ENCODE results near the gene TRPM3.

TRPM3 gene

DNA sequence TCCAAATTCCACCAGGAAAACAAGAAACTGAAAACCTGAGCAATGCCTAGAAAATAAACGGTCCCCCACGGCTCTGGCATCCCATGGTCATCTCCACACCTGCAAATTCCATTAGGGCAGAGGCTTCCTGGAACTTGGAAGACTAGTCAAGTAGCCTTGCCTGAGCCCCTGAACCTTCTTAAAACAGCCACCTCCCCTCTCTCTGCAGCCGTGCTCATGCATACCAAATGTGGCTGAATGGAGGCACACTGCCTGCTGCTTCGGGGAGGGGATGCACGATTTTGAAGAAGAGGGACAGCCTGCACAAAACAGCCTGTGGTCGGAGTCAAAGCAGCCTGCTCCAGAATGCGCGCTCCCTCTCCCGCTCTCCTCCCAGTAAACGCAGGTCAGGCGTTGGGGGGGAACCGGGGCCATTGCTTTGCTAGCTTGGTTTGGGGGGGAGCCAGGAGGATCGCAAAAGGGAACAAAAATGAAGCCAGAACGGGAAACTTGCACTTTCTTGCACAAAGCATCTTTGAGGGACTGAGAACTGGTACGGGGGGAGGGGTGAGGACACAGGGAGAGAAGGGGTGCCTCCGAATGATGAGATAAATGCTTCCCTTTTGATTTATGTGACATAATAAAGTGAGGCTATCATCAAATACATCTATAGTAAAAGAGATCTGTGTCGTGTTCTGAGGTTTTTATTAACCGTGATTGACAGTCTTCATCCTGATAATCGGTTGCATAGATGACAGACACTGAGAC, at the start of gene TRPM3:
TSS of gene TRPM3 (minus strand) at position 347 of the 747 bp plus-strand sequence. CDS start at position 80, 267 bp downstream.
- DNase-seq = no peak

DNA sequence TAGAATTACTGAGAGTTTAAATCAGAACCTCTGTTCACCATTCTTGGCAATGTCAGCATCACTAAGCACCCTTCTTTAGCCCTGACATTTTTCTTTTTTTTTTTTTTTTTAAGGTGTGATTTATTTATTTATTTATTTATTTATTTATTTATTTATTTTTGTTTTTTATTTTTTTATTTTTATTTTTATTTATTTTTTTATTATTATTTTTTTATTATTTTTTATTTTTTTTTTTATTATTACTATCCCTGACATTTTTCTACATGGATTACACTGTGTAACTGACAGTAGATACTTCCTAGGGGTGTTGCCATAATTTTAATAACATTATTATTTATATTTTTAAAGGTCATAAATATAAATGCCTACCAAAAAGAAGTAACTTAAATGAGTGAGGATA, 47.0 kb upstream of the TRPM3 start:
- DNase-seq = no peak

GRCh38 chr9:71162126-71162525, 40.7 kb upstream of the TRPM3 start:
- DNase-seq = no peak

DNA sequence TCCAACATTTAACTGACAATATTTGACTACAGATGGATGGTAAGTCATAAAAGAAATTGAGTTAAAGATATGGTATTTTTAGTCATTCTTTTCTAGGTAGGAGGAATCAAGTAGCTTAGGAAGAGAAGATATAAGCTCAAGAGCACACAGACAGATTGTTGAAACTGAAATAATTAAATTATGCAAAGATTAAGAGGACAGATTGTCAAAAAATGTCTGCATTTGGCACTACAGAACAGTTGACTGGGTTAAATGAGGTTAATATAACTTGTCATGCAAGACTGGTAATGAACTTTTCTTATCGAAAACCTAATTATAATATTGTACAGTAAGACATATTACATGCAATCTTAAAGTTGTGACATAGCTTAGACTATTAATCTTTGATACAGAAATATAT, 36.3 kb upstream of the TRPM3 start:
- DNase-seq = no peak

- DNase-seq = no peak
These were observed 25.9 kb upstream of the TRPM3 start for GRCh38 chr9:71147368-71147767.

DNA sequence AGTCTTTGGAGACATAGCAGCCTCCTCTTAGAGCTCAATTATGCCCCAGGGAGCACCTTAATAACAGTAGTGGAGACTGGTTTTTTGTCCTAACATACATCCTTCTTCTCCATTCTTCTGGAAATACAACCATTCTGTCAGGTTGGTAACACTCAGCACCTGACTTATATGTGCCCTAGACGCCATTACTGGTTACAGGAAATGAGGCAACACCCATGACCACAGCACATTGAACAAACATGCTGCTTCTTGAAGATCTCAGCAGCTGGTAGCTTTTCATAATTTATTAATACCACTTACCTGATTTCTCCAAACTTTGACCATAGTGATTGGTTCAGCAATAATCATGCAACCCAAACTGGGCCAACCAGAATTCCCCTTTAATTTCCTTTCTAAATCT, 25.1 kb upstream of the TRPM3 start:
- peak; percentile 7 for DNase-seq

- DNase-seq = peak; percentile 88
These were observed 23.8 kb upstream of the TRPM3 start for GRCh38 chr9:71145179-71145578.

- peak; percentile 2 for DNase-seq
These were observed 23.1 kb upstream of the TRPM3 start for GRCh38 chr9:71144495-71144894.

GRCh38 chr9:71136696-71137095, 15.3 kb upstream of the TRPM3 start:
- DNase-seq = no peak

DNA sequence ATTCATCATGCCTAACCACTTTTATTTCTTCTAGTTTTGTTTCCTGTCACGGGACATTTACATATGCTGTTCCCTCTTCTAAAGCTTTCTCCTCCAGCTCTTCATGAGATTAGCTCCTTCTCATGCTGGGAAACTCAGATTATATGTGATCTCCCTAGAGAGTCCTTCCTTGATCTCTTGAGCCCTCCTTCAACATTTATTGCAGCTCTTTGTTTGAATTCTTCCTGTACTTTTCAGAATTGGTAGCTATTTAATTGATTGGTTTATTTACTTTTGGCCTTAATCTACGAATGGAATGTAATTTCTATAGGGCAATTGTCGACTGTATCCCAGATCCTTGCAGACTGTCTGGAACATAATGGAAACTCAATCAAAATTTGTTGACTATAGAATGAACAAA, 9.7 kb upstream of the TRPM3 start:
- DNase-seq = no peak

DNA sequence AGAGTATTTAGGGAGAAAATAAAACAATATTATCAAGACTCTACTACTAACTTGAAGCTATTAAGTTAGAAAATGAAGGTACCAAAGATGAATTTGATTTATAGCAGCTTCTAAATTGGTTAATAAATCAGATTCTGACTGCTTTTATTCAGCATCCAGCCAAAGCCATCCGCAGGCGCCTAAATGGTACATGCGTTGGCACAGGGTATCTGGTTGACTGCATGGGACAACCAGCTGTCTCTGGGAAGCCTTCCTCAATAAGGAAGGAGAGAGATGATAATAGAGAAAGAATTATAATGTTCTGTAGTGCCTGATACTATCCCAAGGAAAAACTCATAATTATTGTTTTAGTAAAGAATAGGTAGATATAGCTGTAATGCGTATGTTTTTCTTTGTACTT, 9.1 kb upstream of the TRPM3 start:
- no peak for DNase-seq

DNA sequence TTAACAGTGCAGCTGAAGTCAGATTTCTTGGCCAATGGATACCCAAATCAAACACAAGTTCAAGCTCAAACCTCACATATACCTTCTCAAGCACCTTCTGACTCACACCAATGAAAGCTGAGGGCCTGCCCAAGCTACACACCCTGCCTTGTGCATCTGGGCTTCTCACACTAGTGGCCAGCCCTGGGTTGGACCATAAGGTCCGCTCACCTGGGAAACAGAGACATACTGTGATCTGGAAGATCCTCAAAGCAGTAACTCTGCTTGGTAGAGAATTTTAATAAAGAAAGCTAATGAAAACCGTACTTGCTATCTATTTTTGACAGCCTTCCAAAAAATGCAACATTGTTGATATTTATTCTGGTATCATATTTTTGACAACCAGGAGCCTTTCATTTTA, 7.4 kb upstream of the TRPM3 start:
- no peak for DNase-seq

- no peak for DNase-seq
These were observed 5.9 kb upstream of the TRPM3 start for GRCh38 chr9:71127301-71127700.

DNA sequence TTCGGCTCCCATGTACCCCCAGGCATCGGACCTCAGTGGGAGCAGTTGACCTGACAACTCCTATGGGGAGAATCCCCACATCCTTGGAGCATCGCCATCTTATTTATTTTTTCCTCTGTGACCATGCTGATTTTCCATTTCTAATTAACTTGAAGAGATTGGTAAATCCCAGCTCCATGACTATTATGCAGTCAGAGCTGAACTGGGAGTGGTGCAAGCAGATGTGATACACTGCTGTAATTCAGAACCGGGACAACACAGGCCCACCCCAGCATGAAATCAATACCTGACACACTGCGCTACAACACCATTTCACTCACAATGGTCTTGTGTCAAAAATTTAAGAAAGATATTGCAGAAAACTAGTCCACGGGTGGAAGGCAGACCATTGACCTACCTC, 1.0 kb upstream of the TRPM3 start:
- no peak for DNase-seq

GRCh38 chr9:71122022-71122275, 528 bp upstream of the TRPM3 start:
- no peak for DNase-seq

- DNase-seq = no peak
These were observed 747 bp downstream of the TRPM3 start for GRCh38 chr9:71120501-71121247.

- DNase-seq = no peak
These were observed 1.7 kb downstream of the TRPM3 start for GRCh38 chr9:71119746-71120145.

DNA sequence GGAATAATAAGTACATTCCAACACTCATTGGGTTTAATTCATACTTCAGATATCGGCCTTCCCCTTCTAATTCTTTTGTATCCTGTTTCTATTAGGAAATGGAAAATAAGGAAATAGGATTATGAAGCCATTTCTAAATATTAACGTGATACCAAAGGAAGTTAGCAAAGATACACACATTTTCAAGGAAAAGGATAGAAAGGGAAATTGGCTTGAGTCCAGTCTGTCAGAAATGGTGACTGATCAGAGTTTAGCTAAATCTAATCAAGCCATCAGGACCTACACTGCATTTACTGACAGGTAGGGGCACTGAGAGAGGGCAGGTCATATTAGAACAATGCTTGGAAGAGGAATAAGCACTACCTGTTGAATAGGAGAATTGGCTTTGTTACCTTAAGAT, 3.1 kb downstream of the TRPM3 start:
- no peak for DNase-seq

- no peak for DNase-seq
These were observed 5.9 kb downstream of the TRPM3 start for GRCh38 chr9:71115448-71115975.

- no peak for DNase-seq
These were observed 8.6 kb downstream of the TRPM3 start for GRCh38 chr9:71112866-71113265.

DNA sequence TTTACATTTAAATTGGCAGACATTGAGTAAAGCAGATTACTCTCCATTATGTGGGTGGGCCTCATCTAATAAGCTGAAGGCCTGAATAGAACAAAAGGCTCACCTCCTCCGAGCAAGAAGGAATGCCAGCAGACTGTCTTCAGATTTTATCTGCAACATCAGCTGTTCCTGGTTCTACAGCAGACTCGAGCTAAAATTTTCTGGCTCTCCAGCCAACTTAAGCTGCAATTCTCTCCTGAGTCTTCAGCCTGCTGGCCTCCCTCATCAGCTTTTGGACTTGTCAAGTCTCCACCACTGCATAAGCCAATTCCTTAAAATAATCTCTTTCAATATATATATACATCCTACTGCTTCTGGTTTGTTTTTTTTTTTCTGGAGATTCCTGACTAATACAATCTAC, 12.5 kb downstream of the TRPM3 start:
- DNase-seq = no peak

DNA sequence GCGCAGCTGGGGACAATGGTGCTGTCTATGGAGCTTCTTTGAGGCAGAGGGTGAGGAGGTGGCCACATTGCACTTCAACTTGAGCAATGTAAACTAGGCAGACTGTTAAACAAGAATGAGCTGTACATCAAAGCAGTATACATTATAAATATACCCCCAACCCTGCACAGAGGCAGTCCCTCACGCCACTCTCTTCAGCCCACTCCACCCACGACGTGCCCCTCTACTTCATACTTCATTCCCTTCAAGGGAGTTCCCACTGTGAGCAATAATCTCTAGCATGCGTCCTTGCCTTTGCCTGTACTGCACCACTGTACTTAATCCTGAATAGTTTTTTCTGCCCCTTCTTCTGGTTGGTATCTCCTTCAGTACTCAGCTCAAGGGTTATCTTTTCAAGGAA, 14.4 kb downstream of the TRPM3 start:
- no peak for DNase-seq

DNA sequence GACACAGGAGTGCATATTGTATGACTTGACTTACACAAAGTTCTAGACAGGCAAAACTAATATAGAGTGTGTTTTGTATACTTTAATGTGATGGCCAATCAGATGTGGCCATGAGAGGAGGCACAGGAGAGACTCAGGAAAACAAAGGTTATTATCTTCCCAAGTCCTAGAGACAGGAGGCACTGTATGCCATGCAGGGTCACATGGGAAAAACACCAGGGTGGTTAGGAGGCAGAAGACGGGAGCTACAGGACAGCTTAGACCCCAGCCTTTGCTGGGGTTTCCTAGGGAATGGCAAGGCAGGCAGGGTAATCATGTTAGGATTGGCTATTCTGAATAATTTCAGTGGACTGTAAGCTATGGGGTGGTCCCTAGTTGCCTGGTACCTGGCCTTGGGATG, 16.2 kb downstream of the TRPM3 start:
- no peak for DNase-seq

DNA sequence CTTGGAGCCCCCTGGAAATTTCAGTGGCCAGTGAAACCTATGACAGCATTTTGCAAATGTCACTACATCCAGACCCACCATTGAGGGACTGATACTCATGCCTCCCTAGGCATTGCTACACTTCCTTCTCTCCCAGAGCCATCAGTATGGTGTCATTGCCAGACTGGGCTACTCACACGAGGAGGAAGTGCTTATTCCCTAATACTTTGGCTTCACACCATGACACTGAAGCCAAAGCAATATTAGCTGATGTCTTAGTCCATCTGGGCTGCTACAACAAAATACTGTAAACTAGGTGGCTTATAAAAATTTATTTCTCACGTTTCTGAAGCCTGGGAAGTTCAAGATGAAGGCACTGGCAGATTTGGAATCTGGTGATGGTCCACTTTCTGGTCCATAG, 22.6 kb downstream of the TRPM3 start:
- DNase-seq = no peak

GRCh38 chr9:71097671-71098070, 23.8 kb downstream of the TRPM3 start:
- no peak for DNase-seq
